ENCODE data around the gene IGLL5.

Gene IGLL5

DNA sequence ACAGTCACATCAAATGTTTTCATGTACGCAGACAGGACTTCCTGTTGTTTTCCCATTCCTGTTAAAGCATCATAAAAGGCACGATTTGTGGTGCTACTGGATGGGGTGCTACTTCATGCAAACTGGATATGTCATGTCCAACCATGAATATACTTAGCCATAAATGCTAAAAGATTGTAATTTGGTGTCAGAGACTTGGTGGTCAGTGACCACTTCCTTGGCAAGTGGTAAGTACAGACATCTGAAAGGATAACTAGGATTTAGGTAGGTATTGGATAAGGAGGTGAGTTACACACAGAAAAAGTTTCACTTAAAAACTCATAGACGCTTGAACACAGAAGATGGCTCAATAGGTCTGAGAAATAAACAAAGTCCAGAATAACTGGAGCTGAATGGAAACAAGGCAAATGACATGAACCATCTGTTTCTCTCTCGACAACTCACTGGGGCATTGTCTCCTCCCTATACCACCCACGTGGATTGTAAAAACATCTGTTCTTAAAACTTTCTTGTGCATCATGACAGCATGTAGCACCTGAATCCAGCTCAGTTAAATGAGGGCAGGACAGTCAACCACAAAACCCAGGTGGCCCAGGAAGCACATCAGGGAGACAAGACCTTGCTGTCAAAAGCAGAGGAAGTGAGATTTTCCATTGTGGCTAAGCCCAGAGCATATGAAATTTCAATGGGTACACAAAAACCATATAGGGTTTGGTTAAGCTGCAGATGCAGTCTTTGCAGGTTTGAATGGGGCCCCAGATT, 22.1 kb upstream of the IGLL5 start:
- Histone ChIP-seq H3K4me3 (ENCODE audit: low read depth, low read length) (no peak overlapping the region), H3K4me1 (ENCODE audit: control insufficient read depth, insufficient read depth, low read length) (no peaks in the 10 kb centered on the region), H3K36me3 (ENCODE audit: control insufficient read depth, insufficient read depth, low read length) (no peaks in the 10 kb centered on the region), H3K27me3 (ENCODE audit: control insufficient read depth, insufficient read depth, low read length) (peaks cover 94% of the 10 kb centered on the region), H3K27ac (ENCODE audit: low read depth, low read length) (no peak overlapping the region), H3K9me3 (ENCODE audit: control insufficient read depth, insufficient read depth, low read length) (no peaks in the 10 kb centered on the region), H3K9ac (ENCODE audit: low read depth, low read length) (no peak overlapping the region)

DNA sequence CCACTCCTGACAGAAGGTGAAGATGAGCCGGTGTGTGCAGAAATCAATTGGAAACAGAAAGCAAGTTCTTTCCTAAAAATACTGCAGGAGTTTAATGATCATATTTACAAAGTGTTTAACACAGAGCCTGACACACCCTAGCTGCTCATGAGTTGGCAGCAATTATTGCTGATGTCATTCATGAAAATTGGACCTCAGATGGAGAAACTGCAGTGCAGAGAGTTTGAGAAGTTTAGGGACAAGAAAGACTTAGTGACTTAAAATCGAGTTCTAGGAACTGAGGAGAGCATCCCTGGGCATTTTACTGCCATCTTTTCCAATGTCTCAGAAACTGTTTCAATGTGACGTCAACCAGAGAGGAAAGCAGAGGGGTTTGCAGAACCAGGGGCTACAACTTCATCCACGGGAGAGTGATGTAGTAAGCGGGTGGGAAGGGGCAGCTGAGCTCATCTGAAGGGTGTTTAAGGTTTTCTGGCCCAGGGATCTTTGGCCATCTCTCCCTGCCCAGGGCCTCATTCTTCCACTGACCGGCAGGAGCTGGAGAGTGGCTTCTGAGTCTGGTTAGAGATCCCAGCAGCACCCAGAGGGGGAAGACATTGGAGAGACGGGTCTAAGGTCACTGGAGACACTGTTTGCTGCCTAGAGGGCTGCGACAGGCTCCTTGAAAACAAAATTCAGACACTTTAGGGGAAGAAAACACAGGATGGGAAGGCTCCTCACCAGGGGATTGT, 21.1 kb upstream of the IGLL5 start:
- Histone ChIP-seq H3K27ac (ENCODE audit: low read depth, low read length) (no peak overlapping the region), H3K27me3 (ENCODE audit: control insufficient read depth, insufficient read depth, low read length) (peaks cover 92% of the 10 kb centered on the region), H3K4me1 (ENCODE audit: control insufficient read depth, insufficient read depth, low read length) (no peaks in the 10 kb centered on the region), H3K4me3 (ENCODE audit: low read depth, low read length) (no peak overlapping the region), H3K36me3 (ENCODE audit: control insufficient read depth, insufficient read depth, low read length) (no peaks in the 10 kb centered on the region), H3K9me3 (ENCODE audit: control insufficient read depth, insufficient read depth, low read length) (no peaks in the 10 kb centered on the region), H3K9ac (ENCODE audit: low read depth, low read length) (no peak overlapping the region)

- Histone ChIP-seq H3K4me1 (ENCODE audit: control insufficient read depth, insufficient read depth, low read length) (no peaks in the 10 kb centered on the region), H3K36me3 (ENCODE audit: control insufficient read depth, insufficient read depth, low read length) (no peaks in the 10 kb centered on the region), H3K27ac (ENCODE audit: low read depth, low read length) (no peak overlapping the region), H3K9me3 (ENCODE audit: control insufficient read depth, insufficient read depth, low read length) (no peaks in the 10 kb centered on the region), H3K9ac (ENCODE audit: low read depth, low read length) (no peak overlapping the region), H3K4me3 (ENCODE audit: low read depth, low read length) (no peak overlapping the region), H3K27me3 (ENCODE audit: control insufficient read depth, insufficient read depth, low read length) (peaks cover 93% of the 10 kb centered on the region)
Observed at GRCh38 chr22:22867996-22868715, 19.5 kb upstream of the IGLL5 start.

- Histone ChIP-seq H3K4me1 (ENCODE audit: control insufficient read depth, insufficient read depth, low read length) (no peaks in the 10 kb centered on the region), H3K27me3 (ENCODE audit: control insufficient read depth, insufficient read depth, low read length) (peaks cover 79% of the 10 kb centered on the region), H3K36me3 (ENCODE audit: control insufficient read depth, insufficient read depth, low read length) (no peaks in the 10 kb centered on the region), H3K9ac (ENCODE audit: low read depth, low read length) (no peak overlapping the region), H3K9me3 (ENCODE audit: control insufficient read depth, insufficient read depth, low read length) (no peaks in the 10 kb centered on the region), H3K27ac (ENCODE audit: low read depth, low read length) (no peak overlapping the region), H3K4me3 (ENCODE audit: low read depth, low read length) (no peak overlapping the region)
Observed at GRCh38 chr22:22870577-22871404, 16.8 kb upstream of the IGLL5 start.

DNA sequence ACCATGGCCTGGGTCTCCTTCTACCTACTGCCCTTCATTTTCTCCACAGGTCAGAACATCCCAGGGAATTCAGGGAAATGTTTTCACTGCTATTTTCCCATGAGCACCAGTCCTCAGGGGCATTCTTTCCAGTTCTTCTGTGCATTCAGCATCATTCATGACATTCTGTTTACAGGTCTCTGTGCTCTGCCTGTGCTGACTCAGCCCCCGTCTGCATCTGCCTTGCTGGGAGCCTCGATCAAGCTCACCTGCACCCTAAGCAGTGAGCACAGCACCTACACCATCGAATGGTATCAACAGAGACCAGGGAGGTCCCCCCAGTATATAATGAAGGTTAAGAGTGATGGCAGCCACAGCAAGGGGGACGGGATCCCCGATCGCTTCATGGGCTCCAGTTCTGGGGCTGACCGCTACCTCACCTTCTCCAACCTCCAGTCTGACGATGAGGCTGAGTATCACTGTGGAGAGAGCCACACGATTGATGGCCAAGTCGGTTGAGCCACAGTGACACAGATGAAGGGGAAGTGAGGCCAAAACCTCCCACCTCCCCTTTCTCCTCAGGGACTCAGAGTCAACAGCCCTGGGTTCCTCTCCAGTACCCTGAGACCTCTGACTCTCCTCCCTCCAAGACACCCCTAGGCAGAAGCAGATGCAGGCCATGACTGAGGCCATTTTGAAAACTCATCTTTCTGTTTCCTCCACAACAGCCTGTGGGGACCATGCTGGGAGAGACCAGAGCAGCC, 15.9 kb upstream of the IGLL5 start:
- Histone ChIP-seq H3K36me3 (ENCODE audit: control insufficient read depth, insufficient read depth, low read length) (no peaks in the 10 kb centered on the region), H3K4me3 (ENCODE audit: low read depth, low read length) (no peak overlapping the region), H3K27me3 (ENCODE audit: control insufficient read depth, insufficient read depth, low read length) (peaks cover 70% of the 10 kb centered on the region), H3K27ac (ENCODE audit: low read depth, low read length) (no peak overlapping the region), H3K4me1 (ENCODE audit: control insufficient read depth, insufficient read depth, low read length) (no peaks in the 10 kb centered on the region), H3K9me3 (ENCODE audit: control insufficient read depth, insufficient read depth, low read length) (no peaks in the 10 kb centered on the region), H3K9ac (ENCODE audit: low read depth, low read length) (no peak overlapping the region)

DNA sequence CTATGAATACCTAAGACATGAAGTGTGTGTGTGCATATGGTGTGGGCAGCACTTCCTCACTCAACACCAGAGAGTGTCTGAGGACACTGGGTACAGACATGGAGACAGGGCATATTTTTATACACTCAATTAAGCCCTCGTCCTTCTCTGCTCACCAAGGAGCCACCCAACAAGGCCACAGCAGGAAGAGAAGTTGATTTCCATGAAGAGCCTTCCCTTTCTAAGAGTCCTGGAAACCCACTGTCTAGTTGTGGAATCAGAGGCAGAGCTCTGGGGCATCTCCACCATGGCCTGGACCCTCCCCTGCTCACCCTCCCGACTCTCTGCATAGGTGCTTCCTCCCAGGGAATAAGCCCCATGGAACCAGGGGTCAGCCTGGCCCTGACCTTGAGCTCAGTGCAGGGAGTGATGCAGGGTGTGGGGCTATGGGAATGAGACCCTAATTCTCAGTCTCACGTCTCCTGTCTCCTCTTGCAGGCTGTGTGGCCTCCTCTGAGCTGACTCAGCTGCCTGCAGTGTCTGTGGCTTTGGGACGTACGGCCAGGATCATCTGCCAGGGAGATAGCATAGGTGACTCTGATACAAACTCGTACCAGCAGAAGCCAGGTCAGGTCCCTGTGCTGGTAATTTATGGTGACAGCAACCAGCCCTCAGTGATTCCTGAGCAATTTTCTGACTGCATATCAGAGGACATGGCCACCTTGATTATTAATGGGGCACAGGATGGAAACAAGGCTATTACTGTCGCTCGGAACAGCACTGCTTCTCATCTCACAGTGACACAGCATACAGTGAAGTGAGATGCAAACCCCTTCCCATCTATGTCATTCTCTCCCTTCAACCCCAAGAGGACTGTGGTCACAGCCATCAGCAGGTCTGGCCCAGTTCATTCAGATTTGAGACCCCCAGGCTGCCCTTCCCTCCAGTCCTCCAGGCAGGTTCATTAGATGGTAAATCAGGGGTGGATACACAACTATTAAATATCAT, 14.6 kb upstream of the IGLL5 start:
- H3K27me3 ChIP-seq (ENCODE audit: control insufficient read depth, insufficient read depth, low read length), result peaks cover 57% of the 10 kb centered on the region
- no peak overlapping the region for H3K27ac ChIP-seq (ENCODE audit: low read depth, low read length)
- no peaks in the 10 kb centered on the region for H3K4me1 ChIP-seq (ENCODE audit: control insufficient read depth, insufficient read depth, low read length)
- no peak overlapping the region for H3K4me3 ChIP-seq (ENCODE audit: low read depth, low read length)
- no peak overlapping the region for H3K9ac ChIP-seq (ENCODE audit: low read depth, low read length)
- H3K36me3 ChIP-seq (ENCODE audit: control insufficient read depth, insufficient read depth, low read length), result no peaks in the 10 kb centered on the region
- no peaks in the 10 kb centered on the region for H3K9me3 ChIP-seq (ENCODE audit: control insufficient read depth, insufficient read depth, low read length)

GRCh38 chr22:22877523-22878210, 9.9 kb upstream of the IGLL5 start:
- Histone ChIP-seq H3K9me3 (ENCODE audit: control insufficient read depth, insufficient read depth, low read length) (no peaks in the 10 kb centered on the region), H3K27ac (ENCODE audit: low read depth, low read length) (no peak overlapping the region), H3K27me3 (ENCODE audit: control insufficient read depth, insufficient read depth, low read length) (peaks cover 41% of the 10 kb centered on the region), H3K36me3 (ENCODE audit: control insufficient read depth, insufficient read depth, low read length) (no peaks in the 10 kb centered on the region), H3K9ac (ENCODE audit: low read depth, low read length) (no peak overlapping the region), H3K4me1 (ENCODE audit: control insufficient read depth, insufficient read depth, low read length) (no peaks in the 10 kb centered on the region), H3K4me3 (ENCODE audit: low read depth, low read length) (no peak overlapping the region)

- H3K4me3 ChIP-seq (ENCODE audit: low read depth, low read length), result no peak overlapping the region
- H3K9ac ChIP-seq (ENCODE audit: low read depth, low read length), result no peak overlapping the region
- H3K27ac ChIP-seq (ENCODE audit: low read depth, low read length), result no peak overlapping the region
- no peaks in the 10 kb centered on the region for H3K4me1 ChIP-seq (ENCODE audit: control insufficient read depth, insufficient read depth, low read length)
- no peaks in the 10 kb centered on the region for H3K9me3 ChIP-seq (ENCODE audit: control insufficient read depth, insufficient read depth, low read length)
- H3K27me3 ChIP-seq (ENCODE audit: control insufficient read depth, insufficient read depth, low read length), result peaks cover 36% of the 10 kb centered on the region
- no peaks in the 10 kb centered on the region for H3K36me3 ChIP-seq (ENCODE audit: control insufficient read depth, insufficient read depth, low read length)
Observed at GRCh38 chr22:22878211-22878570, 9.4 kb upstream of the IGLL5 start.
